K562 (cell line): ENCODE data around the gene SHFL. TPM values are rescaled to one million over a fixed set of nuclear protein-coding genes. Genes with fewer than 3 reads are reported as not detected.

Source experiments
- COPS2 ChIP-seq: fragments of 450-650 bp; conservative IDR thresholded peaks from 2 replicates; pipeline ENCODE4 v1.6.1; 2016; ENCODE audit warnings: mild to moderate bottlenecking, moderate library complexity
- MYNN ChIP-seq, 2 experiments: sonication (generic); formaldehyde crosslinking in 1 of 2; IDR thresholded peaks; 2 replicates each; pipeline versions ENCODE4 v1.5.0 to v1.6.1; 2016 to 2020; ENCODE audit warnings: antibody characterized with exemption in 1 of 2, missing genetic modification reagents in 1 of 2
- SMARCC2 ChIP-seq: fragments of 450-650 bp; IDR thresholded peaks from 2 replicates; pipeline ENCODE4 v1.6.1; 2017; ENCODE audit warnings: antibody characterized with exemption, moderate library complexity, mild to moderate bottlenecking, low read depth
- UBTF ChIP-seq, 2 experiments: IDR thresholded peaks; 2 replicates each; pipeline ENCODE4 v1.6.1; 2012; ENCODE audit warnings: improper control_type of control experiment in 2 of 2, low read depth in 2 of 2, low read length in 2 of 2, borderline replicate concordance in 1 of 2
- ZFP91 ChIP-seq: sonication (generic); formaldehyde crosslinking; IDR thresholded peaks from 2 replicates; pipeline ENCODE4 v1.8.0; 2022; ENCODE audit warnings: mild to moderate bottlenecking, missing genetic modification reagents
- ZKSCAN8 ChIP-seq: fragments of 200-800 bp; sonication (Bioruptor generic); IDR thresholded peaks from 2 replicates; pipeline ENCODE4 v1.6.1; 2016; ENCODE audit warnings: missing genetic modification characterization, missing compliant biosample characterization
- polyA plus RNA-seq, 8 experiments: library from polyadenylated mRNA; depleted of rRNA in 4 of 8; stranded (reverse) in 5 of 8; unstranded in 3 of 8; fragments of >200 nt; fragmentation: Nextera tagmentation in 2 of 8; fragmentation: Illumina TruSeq in 1 of 8; extraction: Ambion mirVana in 2 of 8; extraction: Trizol in 1 of 8; gene quantifications; 2 replicates each; pipeline versions ENCODE4 v1.2.1 to v1.2.3, GENCODE V29; 2011 to 2014; ENCODE audit warnings: inconsistent platforms in 1 of 8, missing spikeins in 1 of 8
- total RNA-seq, 7 experiments: library from RNA; depleted of rRNA in 6 of 7; stranded (reverse); fragments of >200 nt in 6 of 7; fragmentation: Illumina TruSeq in 2 of 7; extraction: Trizol in 2 of 7; gene quantifications; 2 replicates each; pipeline versions ENCODE4 v1.2.1 to v1.2.3, GENCODE V29; 2011 to 2021; ENCODE audit warnings: low replicate concordance in 1 of 7
- TF ChIP-seq, protein P1 (sequence below): fragments of 450-650 bp; IDR thresholded peaks from 2 replicates; pipeline ENCODE4 v1.6.1; 2017; ENCODE audit warnings: antibody characterized with exemption
- TF ChIP-seq, protein P2 (sequence below): fragments of 200-600 bp; sonication (generic); IDR thresholded peaks from one replicate; pipeline ENCODE4 v1.6.1; 2012; ENCODE audit warnings: mild to moderate bottlenecking, low read depth, low read length, inconsistent platforms

The SHFL gene
- total and polyA plus RNA-seq, 9 of the 15 experiments (the other 6 are each of a cell fraction or from before 2014, with no cell fraction given) = 1.5 to 25.7 (median 13.0) TPM

GRCh38 chr19:10095948-10096614, 10.0 kb downstream of the SHFL start (continued):
- TF ChIP-seq, protein P1, sequence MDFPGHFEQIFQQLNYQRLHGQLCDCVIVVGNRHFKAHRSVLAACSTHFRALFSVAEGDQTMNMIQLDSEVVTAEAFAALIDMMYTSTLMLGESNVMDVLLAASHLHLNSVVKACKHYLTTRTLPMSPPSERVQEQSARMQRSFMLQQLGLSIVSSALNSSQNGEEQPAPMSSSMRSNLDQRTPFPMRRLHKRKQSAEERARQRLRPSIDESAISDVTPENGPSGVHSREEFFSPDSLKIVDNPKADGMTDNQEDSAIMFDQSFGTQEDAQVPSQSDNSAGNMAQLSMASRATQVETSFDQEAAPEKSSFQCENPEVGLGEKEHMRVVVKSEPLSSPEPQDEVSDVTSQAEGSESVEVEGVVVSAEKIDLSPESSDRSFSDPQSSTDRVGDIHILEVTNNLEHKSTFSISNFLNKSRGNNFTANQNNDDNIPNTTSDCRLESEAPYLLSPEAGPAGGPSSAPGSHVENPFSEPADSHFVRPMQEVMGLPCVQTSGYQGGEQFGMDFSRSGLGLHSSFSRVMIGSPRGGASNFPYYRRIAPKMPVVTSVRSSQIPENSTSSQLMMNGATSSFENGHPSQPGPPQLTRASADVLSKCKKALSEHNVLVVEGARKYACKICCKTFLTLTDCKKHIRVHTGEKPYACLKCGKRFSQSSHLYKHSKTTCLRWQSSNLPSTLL = no peak
- no peak for TF ChIP-seq COPS2
- no peak for TF ChIP-seq ZKSCAN8 (CRISPR knock-in tag)
- TF ChIP-seq MYNN (IDR thresholded peaks at IDR 0.05) = no peak
- no peak for TF ChIP-seq MYNN (CRISPR knock-in tag; IDR thresholded peaks at IDR 0.05)
- no peak for TF ChIP-seq UBTF (IDR thresholded peaks at IDR 0.05; ENCODE audit: borderline replicate concordance in 1 of 2, low read depth in 2 of 2, low read length in 2 of 2)
- TF ChIP-seq, protein P2, sequence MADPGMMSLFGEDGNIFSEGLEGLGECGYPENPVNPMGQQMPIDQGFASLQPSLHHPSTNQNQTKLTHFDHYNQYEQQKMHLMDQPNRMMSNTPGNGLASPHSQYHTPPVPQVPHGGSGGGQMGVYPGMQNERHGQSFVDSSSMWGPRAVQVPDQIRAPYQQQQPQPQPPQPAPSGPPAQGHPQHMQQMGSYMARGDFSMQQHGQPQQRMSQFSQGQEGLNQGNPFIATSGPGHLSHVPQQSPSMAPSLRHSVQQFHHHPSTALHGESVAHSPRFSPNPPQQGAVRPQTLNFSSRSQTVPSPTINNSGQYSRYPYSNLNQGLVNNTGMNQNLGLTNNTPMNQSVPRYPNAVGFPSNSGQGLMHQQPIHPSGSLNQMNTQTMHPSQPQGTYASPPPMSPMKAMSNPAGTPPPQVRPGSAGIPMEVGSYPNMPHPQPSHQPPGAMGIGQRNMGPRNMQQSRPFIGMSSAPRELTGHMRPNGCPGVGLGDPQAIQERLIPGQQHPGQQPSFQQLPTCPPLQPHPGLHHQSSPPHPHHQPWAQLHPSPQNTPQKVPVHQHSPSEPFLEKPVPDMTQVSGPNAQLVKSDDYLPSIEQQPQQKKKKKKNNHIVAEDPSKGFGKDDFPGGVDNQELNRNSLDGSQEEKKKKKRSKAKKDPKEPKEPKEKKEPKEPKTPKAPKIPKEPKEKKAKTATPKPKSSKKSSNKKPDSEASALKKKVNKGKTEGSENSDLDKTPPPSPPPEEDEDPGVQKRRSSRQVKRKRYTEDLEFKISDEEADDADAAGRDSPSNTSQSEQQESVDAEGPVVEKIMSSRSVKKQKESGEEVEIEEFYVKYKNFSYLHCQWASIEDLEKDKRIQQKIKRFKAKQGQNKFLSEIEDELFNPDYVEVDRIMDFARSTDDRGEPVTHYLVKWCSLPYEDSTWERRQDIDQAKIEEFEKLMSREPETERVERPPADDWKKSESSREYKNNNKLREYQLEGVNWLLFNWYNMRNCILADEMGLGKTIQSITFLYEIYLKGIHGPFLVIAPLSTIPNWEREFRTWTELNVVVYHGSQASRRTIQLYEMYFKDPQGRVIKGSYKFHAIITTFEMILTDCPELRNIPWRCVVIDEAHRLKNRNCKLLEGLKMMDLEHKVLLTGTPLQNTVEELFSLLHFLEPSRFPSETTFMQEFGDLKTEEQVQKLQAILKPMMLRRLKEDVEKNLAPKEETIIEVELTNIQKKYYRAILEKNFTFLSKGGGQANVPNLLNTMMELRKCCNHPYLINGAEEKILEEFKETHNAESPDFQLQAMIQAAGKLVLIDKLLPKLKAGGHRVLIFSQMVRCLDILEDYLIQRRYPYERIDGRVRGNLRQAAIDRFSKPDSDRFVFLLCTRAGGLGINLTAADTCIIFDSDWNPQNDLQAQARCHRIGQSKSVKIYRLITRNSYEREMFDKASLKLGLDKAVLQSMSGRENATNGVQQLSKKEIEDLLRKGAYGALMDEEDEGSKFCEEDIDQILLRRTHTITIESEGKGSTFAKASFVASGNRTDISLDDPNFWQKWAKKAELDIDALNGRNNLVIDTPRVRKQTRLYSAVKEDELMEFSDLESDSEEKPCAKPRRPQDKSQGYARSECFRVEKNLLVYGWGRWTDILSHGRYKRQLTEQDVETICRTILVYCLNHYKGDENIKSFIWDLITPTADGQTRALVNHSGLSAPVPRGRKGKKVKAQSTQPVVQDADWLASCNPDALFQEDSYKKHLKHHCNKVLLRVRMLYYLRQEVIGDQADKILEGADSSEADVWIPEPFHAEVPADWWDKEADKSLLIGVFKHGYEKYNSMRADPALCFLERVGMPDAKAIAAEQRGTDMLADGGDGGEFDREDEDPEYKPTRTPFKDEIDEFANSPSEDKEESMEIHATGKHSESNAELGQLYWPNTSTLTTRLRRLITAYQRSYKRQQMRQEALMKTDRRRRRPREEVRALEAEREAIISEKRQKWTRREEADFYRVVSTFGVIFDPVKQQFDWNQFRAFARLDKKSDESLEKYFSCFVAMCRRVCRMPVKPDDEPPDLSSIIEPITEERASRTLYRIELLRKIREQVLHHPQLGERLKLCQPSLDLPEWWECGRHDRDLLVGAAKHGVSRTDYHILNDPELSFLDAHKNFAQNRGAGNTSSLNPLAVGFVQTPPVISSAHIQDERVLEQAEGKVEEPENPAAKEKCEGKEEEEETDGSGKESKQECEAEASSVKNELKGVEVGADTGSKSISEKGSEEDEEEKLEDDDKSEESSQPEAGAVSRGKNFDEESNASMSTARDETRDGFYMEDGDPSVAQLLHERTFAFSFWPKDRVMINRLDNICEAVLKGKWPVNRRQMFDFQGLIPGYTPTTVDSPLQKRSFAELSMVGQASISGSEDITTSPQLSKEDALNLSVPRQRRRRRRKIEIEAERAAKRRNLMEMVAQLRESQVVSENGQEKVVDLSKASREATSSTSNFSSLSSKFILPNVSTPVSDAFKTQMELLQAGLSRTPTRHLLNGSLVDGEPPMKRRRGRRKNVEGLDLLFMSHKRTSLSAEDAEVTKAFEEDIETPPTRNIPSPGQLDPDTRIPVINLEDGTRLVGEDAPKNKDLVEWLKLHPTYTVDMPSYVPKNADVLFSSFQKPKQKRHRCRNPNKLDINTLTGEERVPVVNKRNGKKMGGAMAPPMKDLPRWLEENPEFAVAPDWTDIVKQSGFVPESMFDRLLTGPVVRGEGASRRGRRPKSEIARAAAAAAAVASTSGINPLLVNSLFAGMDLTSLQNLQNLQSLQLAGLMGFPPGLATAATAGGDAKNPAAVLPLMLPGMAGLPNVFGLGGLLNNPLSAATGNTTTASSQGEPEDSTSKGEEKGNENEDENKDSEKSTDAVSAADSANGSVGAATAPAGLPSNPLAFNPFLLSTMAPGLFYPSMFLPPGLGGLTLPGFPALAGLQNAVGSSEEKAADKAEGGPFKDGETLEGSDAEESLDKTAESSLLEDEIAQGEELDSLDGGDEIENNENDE = no peak
- no peak for TF ChIP-seq SMARCC2
- no peak for TF ChIP-seq ZFP91 (CRISPR knock-in tag)
